GM19240 (cell line): Measurements from ENCODE around the gene ZNF808.
"Not testable (repeated sequence)": the region's sequence is repeated elsewhere in the genome, so short reads cannot be mapped to it uniquely, and the experiment has no call there.

Source experiments
- DNase-seq: peaks from one replicate; pipeline ENCODE4 v3.0.0; 2011; ENCODE audit warnings: low spot score; ENCODE audit not compliant: insufficient read length

ZNF808 gene

GRCh38 chr19:52527134-52527955, at the start of gene ZNF808:
Gene ZNF808 (plus strand): TSS chr19:52527668. CDS start chr19:52543285, 15,617 bp downstream.
- DNase-seq = peak; percentile 92

DNA sequence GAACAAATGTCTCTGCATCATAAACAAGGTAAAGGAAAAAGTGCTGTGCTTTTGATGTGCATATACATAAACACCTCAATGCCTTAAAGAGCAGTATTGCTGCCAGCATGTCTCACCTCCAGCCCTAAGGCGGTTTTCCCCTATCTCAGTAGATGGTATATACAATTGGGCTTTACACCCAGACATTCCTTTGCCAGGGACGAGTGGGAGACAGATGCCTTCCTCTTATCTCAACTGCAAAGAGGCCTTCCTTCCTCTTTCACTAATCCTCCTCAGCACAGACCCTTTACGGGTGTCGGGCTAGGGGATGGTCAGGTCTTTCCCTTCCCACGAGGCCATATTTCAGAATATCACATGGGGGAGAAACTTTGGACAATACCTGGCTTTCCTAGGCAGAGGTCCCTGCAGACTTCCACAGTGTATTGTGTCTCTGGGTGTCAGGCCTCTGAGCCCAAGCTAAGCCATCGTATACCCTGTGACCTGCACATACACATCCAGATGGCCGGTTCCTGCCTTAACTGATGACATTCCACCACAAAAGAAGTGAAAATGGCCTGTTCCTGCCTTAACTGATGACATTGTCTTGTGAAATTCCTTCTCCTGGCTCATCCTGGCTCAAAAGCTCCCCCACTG, 43.2 kb upstream of the ZNF808 start:
- not testable (repeated sequence) for DNase-seq

DNA sequence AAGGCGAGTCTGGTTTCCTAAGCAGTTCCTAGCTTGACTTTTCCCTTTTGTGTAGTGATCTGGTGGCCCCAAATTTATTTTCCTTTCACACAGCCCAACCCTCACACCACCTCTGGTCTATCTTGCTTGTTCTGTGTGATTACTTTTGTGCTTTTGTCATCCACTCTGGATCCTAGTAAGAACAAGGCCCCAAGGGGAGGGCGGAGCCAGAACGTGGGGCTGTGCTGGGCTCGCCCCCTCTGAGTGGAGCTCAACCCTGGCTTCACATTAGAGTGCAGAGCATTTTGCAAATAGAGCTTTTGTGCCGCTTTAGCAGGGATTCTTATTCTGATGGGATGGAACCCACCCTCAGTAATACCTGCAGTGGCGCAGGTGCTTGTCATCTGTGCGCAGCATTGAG, 42.4 kb upstream of the ZNF808 start:
- not testable (repeated sequence) for DNase-seq

GRCh38 chr19:52485561-52486240, 41.8 kb upstream of the ZNF808 start:
- not testable (repeated sequence) for DNase-seq

GRCh38 chr19:52492201-52492993, 35.1 kb upstream of the ZNF808 start:
- DNase-seq = no peak

GRCh38 chr19:52492994-52493470, 34.4 kb upstream of the ZNF808 start:
- no peak for DNase-seq

DNA sequence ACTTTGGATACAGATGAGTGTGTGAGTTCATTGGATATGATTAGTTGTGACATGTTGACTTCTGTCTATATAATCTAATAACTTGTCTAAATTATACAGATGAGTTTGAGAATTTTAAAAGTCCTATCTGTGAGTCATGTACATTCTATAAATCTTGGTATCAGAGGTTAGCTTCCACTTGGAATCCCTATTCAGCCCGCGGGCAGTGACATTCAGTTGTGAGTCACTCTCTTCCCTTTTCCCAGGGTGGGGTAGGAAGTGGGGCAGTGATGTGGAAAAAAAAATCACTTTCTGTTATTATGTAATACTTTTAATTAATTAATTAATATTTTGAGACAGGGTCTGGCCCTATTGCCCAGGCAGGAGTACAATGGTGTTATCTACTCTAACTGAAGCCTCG, 33.0 kb upstream of the ZNF808 start:
- no peak for DNase-seq

DNA sequence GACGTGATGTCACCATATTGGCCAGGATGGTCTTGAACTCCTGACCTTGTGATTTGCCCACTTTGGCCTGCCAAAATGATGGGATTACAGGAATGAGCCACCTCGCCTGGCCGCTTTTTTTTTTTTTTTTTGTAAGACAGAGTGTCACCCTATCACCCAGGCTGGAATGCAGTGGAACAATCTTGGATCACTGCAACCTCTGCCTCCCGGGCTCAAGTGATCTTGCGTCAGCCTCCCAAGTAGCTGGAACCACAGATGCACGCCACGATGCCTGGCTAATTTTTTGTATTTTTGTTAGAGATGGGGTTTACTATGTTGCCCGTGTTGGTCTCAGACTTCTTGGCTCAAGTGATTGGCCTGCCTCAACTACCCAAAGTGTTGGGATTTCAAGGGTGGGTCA, 28.9 kb upstream of the ZNF808 start:
- no peak for DNase-seq

GRCh38 chr19:52500474-52500873, 27.0 kb upstream of the ZNF808 start:
- not testable (repeated sequence) for DNase-seq

DNA sequence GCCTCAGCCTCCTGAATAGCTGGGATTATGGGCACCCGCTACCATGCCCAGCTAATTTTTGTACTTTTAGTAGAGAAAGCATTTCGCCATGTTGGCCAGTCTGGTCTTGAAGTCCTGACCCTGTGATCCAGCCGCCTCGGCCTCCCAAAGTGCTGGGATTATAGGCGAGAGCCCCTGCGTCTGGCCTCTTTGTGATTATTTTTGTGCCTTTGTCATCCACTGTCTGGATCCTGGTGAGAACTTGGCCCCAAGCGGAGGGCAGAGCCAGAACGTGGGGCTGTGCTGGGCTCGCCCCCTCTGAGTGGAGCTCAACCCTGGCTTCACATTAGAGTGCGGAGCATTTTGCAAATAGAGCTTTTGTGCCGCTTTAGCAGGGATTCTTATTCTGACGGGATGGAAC, 26.5 kb upstream of the ZNF808 start:
- not testable (repeated sequence) for DNase-seq

- no peak for DNase-seq
Observed at GRCh38 chr19:52507266-52507665, 20.2 kb upstream of the ZNF808 start.

DNA sequence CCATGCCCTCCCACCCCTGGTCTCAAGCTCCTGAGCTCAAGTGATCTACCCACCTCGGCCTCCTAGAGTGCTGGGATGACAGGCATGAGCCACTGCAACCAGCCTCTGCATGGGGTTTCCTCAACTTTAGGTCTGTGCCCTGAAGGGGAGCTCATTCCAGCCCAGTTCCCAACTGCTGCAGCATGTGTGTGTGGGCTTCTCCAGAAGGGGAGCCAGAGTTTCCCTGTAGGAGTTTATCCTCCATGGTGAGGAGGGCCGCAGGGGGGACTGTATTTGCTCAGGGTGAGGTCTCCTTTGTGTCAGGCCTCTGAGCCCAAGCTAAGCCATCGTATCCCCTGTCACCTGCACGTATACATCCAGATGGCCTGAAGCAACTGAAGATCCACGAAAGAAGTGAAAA, 11.3 kb upstream of the ZNF808 start:
- DNase-seq = no peak

DNA sequence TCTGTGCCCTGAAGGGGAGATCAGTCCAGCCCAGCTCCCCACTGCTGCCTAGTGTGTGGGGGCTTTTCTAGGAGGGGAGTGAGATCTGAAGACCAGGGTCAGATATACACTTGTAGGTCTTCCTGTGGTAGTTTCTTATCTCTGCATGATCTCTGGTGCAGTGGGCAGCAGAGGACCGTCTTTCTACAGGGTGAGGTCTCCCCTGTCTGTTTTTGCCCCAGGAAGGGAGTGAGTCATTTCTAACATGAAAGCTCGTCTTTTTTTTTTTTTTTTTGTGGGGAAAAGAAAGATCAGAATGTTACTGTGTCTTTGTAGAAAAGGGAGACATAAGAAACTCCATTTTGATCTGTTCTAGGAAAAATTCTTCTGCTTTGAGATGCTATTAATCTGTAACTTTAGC, 8.8 kb upstream of the ZNF808 start:
- DNase-seq = no peak

- not testable (repeated sequence) for DNase-seq
Observed at GRCh38 chr19:52519175-52519574, 8.3 kb upstream of the ZNF808 start.

DNA sequence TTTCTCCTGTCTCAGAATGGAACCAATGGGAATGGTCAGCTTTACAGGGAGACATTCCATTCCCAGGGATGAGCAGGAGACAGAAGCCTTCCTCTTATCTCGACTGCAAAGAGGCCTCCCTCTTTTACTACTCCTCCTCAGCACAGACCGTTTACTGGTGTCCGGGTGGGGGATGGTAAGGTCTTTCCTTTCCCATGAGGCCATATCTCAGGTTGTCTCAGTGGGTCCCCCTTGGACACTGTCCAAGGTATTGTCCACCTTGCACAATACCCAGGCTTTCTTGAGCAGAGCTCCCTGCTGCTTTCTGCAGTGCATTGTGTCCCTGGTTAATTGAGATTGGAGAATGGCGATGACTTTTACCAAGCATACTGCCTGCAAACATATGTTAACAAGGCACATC, 7.5 kb upstream of the ZNF808 start:
- DNase-seq = no peak

DNA sequence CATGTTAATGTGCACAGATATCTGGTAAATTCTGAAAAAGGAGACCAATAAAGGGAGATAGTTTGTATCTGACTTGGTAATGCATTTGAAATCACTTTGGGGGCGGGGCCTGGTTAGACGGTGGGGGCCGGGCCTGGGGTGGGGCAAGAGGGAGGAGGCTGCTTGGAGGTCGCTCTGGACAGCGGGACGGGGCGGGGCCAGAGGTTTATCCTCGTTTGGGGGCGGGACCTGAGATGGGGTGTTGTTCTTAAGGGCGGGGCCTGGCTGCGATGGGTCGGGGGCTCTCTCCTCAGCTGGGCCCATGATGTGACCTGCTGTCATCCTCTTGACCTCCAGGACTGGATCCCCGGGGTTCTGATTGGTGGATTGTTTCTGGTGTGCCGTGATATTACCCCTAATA, 4.9 kb upstream of the ZNF808 start:
- DNase-seq = no peak

- no peak for DNase-seq
Observed at GRCh38 chr19:52524086-52524485, 3.4 kb upstream of the ZNF808 start.

GRCh38 chr19:52527956-52528351, 486 bp downstream of the ZNF808 start:
- DNase-seq = no peak

DNA sequence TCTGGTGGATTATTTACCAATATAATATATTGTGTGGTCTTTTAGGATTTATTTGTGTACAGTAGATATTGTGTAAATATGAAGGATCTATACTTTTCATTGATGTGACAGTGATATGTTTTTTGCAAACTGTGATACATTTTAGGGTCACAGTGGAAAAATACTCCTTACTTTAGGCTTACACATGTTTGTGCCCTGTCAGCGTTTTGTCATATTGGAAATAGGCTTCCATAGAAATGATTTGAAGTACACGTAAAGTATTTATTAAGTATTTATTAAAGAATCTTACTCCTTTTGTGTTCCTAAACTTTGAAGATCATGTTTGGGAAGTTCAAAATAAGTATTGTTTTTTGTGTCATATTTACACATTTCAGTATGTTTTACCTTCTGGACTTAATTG, 5.0 kb downstream of the ZNF808 start:
- no peak for DNase-seq

- no peak for DNase-seq
Observed at GRCh38 chr19:52533901-52534300, 6.4 kb downstream of the ZNF808 start.

DNA sequence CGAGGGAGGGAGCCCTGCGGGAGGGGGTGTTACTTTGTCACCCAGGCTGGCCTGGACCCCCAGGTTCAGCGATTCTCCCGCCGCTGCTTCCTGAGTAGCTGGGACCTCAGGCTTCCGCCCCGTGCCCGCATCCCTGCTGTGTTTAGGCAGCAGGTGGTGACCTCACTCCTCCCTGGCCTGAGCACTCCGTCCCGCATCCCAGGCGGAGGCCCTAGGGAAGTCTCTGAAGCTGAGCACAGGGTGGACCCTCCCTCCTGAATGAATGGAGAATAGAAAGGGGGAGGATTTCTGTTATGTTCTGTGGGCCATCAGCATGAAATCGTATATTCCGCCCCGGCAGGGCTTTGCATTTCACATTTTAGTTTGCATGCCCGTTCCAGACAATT, 7.9 kb downstream of the ZNF808 start:
- not testable (repeated sequence) for DNase-seq
